ENCODE data around the gene WBP1L. TPM values are rescaled to one million over a fixed set of nuclear protein-coding genes. Genes with fewer than 3 reads are reported as not detected.

The WBP1L gene
- total and polyA plus RNA-seq, 2 of the 13 experiments (the other 11 are each of a cell fraction or from before 2014, with no cell fraction given) = 8.3 to 12.3 TPM

- TF ChIP-seq NFYC (CRISPR knock-in tag; IDR thresholded peaks at IDR 0.05) = no peak
- TF ChIP-seq NR0B2 (CRISPR knock-in tag; IDR thresholded peaks at IDR 0.05) = no peak
- no peak for TF ChIP-seq CBX1 (IDR thresholded peaks at IDR 0.05; ENCODE audit: low read depth)
- TF ChIP-seq TOE1 (CRISPR knock-in tag; IDR thresholded peaks at IDR 0.05) = no peak
- 0 out of 2 replicates have a peak, but pooled peaks have one; percentile 9 for TF ChIP-seq E2F1 (CRISPR knock-in tag; IDR thresholded peaks at IDR 0.05)
- 0 out of 2 replicates have a peak, but pooled peaks have one; percentile 38 for TF ChIP-seq ZNF224 (CRISPR knock-in tag; IDR thresholded peaks at IDR 0.05)
- no peak for TF ChIP-seq SRSF9 (IDR thresholded peaks at IDR 0.05; ENCODE audit: borderline replicate concordance, insufficient read depth, low read depth, low read length, poor library complexity, severe bottlenecking)
- TF ChIP-seq KDM2A (CRISPR knock-in tag; IDR thresholded peaks at IDR 0.05; ENCODE audit: borderline replicate concordance, low read depth) = peak; percentile 39; the same call in 1 of the 2 replicates
- TF ChIP-seq TGIF2 (CRISPR knock-in tag; IDR thresholded peaks at IDR 0.05) = peak; percentile 88
- peak; percentile 24; the same call in 1 of the 2 replicates for TF ChIP-seq SMC3 (IDR thresholded peaks at IDR 0.05; ENCODE audit: low read length)
- no peak; the same call in 1 of the 2 replicates for TF ChIP-seq ISL2 (CRISPR knock-in tag; IDR thresholded peaks at IDR 0.05)
- TF ChIP-seq ZNF382 (CRISPR knock-in tag; IDR thresholded peaks at IDR 0.05; ENCODE audit: borderline replicate concordance) = no peak
- TF ChIP-seq SMARCE1 (IDR thresholded peaks at IDR 0.05; ENCODE audit: borderline replicate concordance) = no peak
- TF ChIP-seq ZMYM2 (CRISPR knock-in tag; IDR thresholded peaks at IDR 0.05) = peak; percentile 89
- peak; percentile 73; the same call in 1 of the 2 replicates for TF ChIP-seq IKZF5 (CRISPR knock-in tag; IDR thresholded peaks at IDR 0.05)
- peak; percentile 66; the same call in 1 of the 2 replicates for TF ChIP-seq RFX1 (IDR thresholded peaks at IDR 0.05)
- TF ChIP-seq SALL2 (CRISPR knock-in tag; IDR thresholded peaks at IDR 0.05) = no peak
- peak; percentile 85 for TF ChIP-seq CEBPB (IDR thresholded peaks at IDR 0.05; ENCODE audit: borderline replicate concordance, low read depth, low read length)
- TF ChIP-seq ZNF83 (CRISPR knock-in tag; IDR thresholded peaks at IDR 0.05; ENCODE audit: borderline replicate concordance) = no peak
- TF ChIP-seq TAF1 (CRISPR knock-in tag; IDR thresholded peaks at IDR 0.05) = no peak
- no peak for TF ChIP-seq CEBPZ (IDR thresholded peaks at IDR 0.05; ENCODE audit: low read length)
- TF ChIP-seq ZNF292 (CRISPR knock-in tag; IDR thresholded peaks at IDR 0.05; ENCODE audit: borderline replicate concordance, low read depth) = peak; percentile 78; the same call in 1 of the 2 replicates
- no peak for TF ChIP-seq ZSCAN30 (CRISPR knock-in tag; IDR thresholded peaks at IDR 0.05)
- TF ChIP-seq KLF11 (CRISPR knock-in tag; IDR thresholded peaks at IDR 0.05) = 0 out of 2 replicates have a peak, but pooled peaks have one; percentile 18
Measured at GRCh38 chr10:102850025-102850518, 106.3 kb downstream of the WBP1L start (continued).
